Neuronal stem cell (in vitro differentiated cells): ENCODE data around the gene PRRT1B.
"Not testable (repeated sequence)": the region's sequence is repeated elsewhere in the genome, so short reads cannot be mapped to it uniquely, and the experiment has no call there.

Source experiments
- DNase-seq: peaks from one replicate; pipeline ENCODE4 v3.0.0-alpha.2; 2013; ENCODE audit warnings: low spot score
- H2AFZ ChIP-seq: one replicate; pipeline ENCODE4 v1.6.1; 2013; ENCODE audit warnings: mild to moderate bottlenecking, low read length, inconsistent platforms
- H2AK5ac ChIP-seq: 2 replicates; pipeline ENCODE4 v1.6.1; 2013; ENCODE audit warnings: low read depth, mild to moderate bottlenecking, inconsistent platforms, low read length, moderate library complexity, mixed read lengths
- H2BK120ac ChIP-seq: 2 replicates; pipeline ENCODE4 v1.6.1; 2013; ENCODE audit warnings: low read depth, mild to moderate bottlenecking, inconsistent platforms, low read length, moderate library complexity, mixed read lengths
- H2BK12ac ChIP-seq: one replicate; pipeline ENCODE4 v1.6.1; 2013; ENCODE audit warnings: low read length, inconsistent platforms
- H2BK15ac ChIP-seq: 2 replicates; pipeline ENCODE4 v1.6.1; 2013; ENCODE audit warnings: mild to moderate bottlenecking, low read length, inconsistent platforms, mixed read lengths
- H2BK5ac ChIP-seq: one replicate; pipeline ENCODE4 v1.6.1; 2013; ENCODE audit warnings: inconsistent platforms, mild to moderate bottlenecking, low read length, moderate library complexity
- H3K14ac ChIP-seq: one replicate; pipeline ENCODE4 v1.6.1; 2013; ENCODE audit warnings: low read length, inconsistent platforms
- H3K18ac ChIP-seq: 2 replicates; pipeline ENCODE4 v1.6.1; 2013; ENCODE audit warnings: low read length, inconsistent platforms
- H3K23ac ChIP-seq: 2 replicates; pipeline ENCODE4 v1.6.1; 2013; ENCODE audit warnings: low read depth, mild to moderate bottlenecking, mixed read lengths, low read length, inconsistent platforms; ENCODE audit not compliant: poor library complexity
- H3K27ac ChIP-seq: replicated peaks from 3 replicates; pipeline ENCODE4 v1.5.1; 2013; ENCODE audit warnings: low read length, inconsistent platforms
- H3K27me3 ChIP-seq, 3 experiments: 2 replicates each; pipeline ENCODE4 v1.6.1; 2013; ENCODE audit warnings: low read length in 3 of 3, mild to moderate bottlenecking in 2 of 3, inconsistent platforms in 1 of 3, low read depth in 1 of 3, mixed read lengths in 1 of 3, moderate library complexity in 1 of 3; ENCODE audit not compliant: control insufficient read depth in 3 of 3, insufficient read depth in 3 of 3
- H3K36me3 ChIP-seq, 2 donors: replicated peaks in 1 of 2; 2 replicates each; pipeline ENCODE4 v1.6.1; 2013; ENCODE audit warnings: low read length in 2 of 2; ENCODE audit not compliant: control insufficient read depth in 2 of 2, insufficient read depth in 2 of 2
- H3K4ac ChIP-seq: 2 replicates; pipeline ENCODE4 v1.6.1; 2013; ENCODE audit warnings: inconsistent platforms, mild to moderate bottlenecking, low read length, moderate library complexity
- H3K4me1 ChIP-seq, 2 donors: 1 replicate in 1 of 2; 2 replicates in 1 of 2; pipeline ENCODE4 v1.6.1; 2013; ENCODE audit warnings: low read length in 2 of 2, low read depth in 1 of 2; ENCODE audit not compliant: control insufficient read depth in 2 of 2, insufficient read depth in 1 of 2
- H3K4me2 ChIP-seq: one replicate; pipeline ENCODE4 v1.6.1; 2013; ENCODE audit warnings: mild to moderate bottlenecking, low read length, inconsistent platforms; ENCODE audit not compliant: insufficient read depth, poor library complexity, severe bottlenecking
- H3K4me3 ChIP-seq, 2 donors: 2 replicates each; pipeline ENCODE4 v1.5.1; 2013; ENCODE audit warnings: low read length in 2 of 2, mild to moderate bottlenecking in 2 of 2, inconsistent platforms in 1 of 2, moderate library complexity in 1 of 2
- H3K79me1 ChIP-seq: one replicate; pipeline ENCODE4 v1.6.1; 2013; ENCODE audit warnings: low read depth, mild to moderate bottlenecking, inconsistent platforms, low read length, moderate library complexity
- H3K9ac ChIP-seq: one replicate; pipeline ENCODE4 v1.6.1; 2013; ENCODE audit warnings: mild to moderate bottlenecking, low read depth, low read length, inconsistent platforms; ENCODE audit not compliant: poor library complexity
- H3K9me3 ChIP-seq, 2 donors: replicated peaks in 1 of 2; 2 replicates each; pipeline versions ENCODE3 to v1.6.1; 2013; ENCODE audit warnings: low read length in 2 of 2, mild to moderate bottlenecking in 2 of 2, inconsistent platforms in 1 of 2, low read depth in 1 of 2, mixed read lengths in 1 of 2, moderate library complexity in 1 of 2; ENCODE audit not compliant: control insufficient read depth in 2 of 2, insufficient read depth in 1 of 2
- H4K8ac ChIP-seq: one replicate; pipeline ENCODE4 v1.6.1; 2013; ENCODE audit warnings: low read depth, mild to moderate bottlenecking, inconsistent platforms, low read length, moderate library complexity
- H4K91ac ChIP-seq: one replicate; pipeline ENCODE4 v1.6.1; 2013; ENCODE audit warnings: low read length, low read depth, mild to moderate bottlenecking, inconsistent platforms; ENCODE audit not compliant: poor library complexity
- WGBS, 2 donors: extraction: QIAGEN DNeasy Blood & Tissue Kit; methylation state at CpG; one replicate each; pipeline ENCODE4 v1.1.7; 2013; ENCODE audit warnings: missing lambda C conversion rate in 2 of 2, mixed read lengths in 1 of 2; ENCODE audit not compliant: insufficient read length in 2 of 2, insufficient replicate concordance in 1 of 2; ENCODE audit errors: extremely low coverage in 2 of 2; 5-methylcytosine and 5-hydroxymethylcytosine counted together

Gene PRRT1B

DNA sequence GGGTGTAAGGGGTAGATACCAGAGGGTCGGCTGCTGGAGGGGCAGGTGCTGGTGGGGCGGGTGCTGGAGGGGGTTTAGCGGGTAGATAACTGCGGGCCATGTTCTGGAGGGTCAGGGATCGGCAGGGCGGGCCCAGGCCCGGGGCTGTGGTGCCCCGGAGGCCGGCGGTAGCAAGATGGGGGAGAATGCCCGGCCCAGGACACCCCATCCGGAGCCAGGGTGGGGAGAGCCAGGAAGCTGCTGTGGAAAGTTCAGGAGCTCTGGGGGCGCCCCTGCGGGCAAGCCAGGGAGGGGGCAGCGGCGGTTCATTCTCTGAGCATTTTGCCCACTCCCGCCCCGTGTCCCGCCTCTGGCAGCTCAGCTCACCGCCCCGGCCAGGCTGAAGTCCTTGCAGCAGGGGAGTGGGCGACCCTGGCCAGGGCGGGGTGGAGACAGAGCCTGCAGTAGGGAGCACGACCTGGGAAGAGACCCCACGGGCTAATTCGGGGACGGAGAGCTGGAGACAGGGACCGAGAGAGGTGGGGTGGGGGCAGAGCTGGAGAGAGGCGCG lies 538 bp downstream of the PRRT1B start:
- H2BK15ac ChIP-seq: peak overlapping the region; percentile 30
- no CpG with 5 or more reads among the region's 30 CpGs for WGBS, 2 donors
- H2BK120ac ChIP-seq: no peak overlapping the region
- peak overlapping the region; percentile 35 for H3K18ac ChIP-seq
- DNase-seq: no peak
- peak overlapping the region; percentile 58 for H2AFZ ChIP-seq
- H2AK5ac ChIP-seq: no peak overlapping the region
- no peak overlapping the region for H4K8ac ChIP-seq
- H3K4ac ChIP-seq: no peak overlapping the region
- no peaks in the 10 kb centered on the region for H3K4me1 ChIP-seq
- peak overlapping the region; percentile 33 for H3K4me2 ChIP-seq
- peaks cover 1% of the 10 kb centered on the region for H3K79me1 ChIP-seq
- H3K4me3 ChIP-seq: peak overlapping the region in 1 of 2 donors; percentile 17
- H3K36me3 ChIP-seq: no peaks in the 10 kb centered on the region
- peaks cover 5 to 14% of the 10 kb centered on the region in 2 donors for H3K9me3 ChIP-seq
- no peak overlapping the region for H4K91ac ChIP-seq
- no peak overlapping the region for H3K14ac ChIP-seq
- peaks cover 0 to 20% (median 10%) of the 10 kb centered on the region in 3 experiments for H3K27me3 ChIP-seq
- no peak overlapping the region for H2BK5ac ChIP-seq
- H3K23ac ChIP-seq: peak overlapping the region; percentile 91
- H2BK12ac ChIP-seq: no peak overlapping the region
- no peak overlapping the region for H3K9ac ChIP-seq
- no peak overlapping the region for H3K27ac ChIP-seq

DNA sequence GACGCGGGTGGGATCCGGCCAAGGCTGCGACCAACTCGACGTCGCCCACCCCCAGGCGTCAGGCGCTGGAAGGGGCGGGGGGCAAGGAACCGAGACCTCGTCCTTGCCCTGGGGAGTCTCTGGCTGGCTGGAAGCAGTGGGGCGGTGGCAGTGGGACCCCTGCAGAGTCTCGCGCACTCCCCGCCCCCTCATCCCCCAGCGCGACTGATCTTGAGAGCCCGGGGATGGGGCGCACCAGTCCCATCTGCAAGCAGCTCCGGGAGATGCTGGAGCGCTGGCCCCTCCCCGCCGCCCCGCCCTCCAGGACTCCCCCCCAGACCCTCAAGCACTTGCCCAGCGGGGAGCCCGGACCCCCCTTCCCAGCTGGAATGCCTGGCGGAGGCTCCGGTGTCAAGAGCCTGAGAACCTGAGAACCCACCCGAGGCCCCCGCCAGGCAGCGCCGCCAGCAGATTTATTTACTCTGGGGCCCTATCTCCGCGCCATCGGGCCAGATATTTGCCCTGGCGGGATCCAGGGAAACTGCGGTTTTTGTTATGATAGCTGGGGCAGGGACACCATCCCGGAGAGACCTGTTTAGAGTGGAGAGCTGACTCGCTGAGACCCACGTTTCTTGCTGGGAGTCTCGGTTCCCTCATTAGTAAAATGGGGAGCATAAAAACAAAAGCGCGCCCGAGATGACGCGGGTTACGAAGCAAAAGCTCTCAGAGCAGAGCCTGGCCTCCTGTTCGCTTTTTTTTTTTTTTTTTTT lies 1.2 kb downstream of the PRRT1B start:
- Histone ChIP-seq H3K36me3 (no peaks in the 10 kb centered on the region), H2BK15ac (peak overlapping the region; percentile 30), H4K91ac (no peak overlapping the region), H3K4me1 (no peaks in the 10 kb centered on the region), H3K4me2 (peak overlapping the region; percentile 33), H3K9ac (no peak overlapping the region), H3K27ac (no peak overlapping the region), H3K14ac (no peak overlapping the region), H4K8ac (no peak overlapping the region), H3K79me1 (peaks cover 1% of the 10 kb centered on the region), H2BK12ac (no peak overlapping the region), H3K4ac (no peak overlapping the region), H2AFZ (peak overlapping the region; percentile 58), H3K27me3 (peaks cover 0 to 20% (median 10%) of the 10 kb centered on the region in 3 experiments), H3K4me3 (peak overlapping the region in 1 of 2 donors; percentile 17), H2BK120ac (no peak overlapping the region), H3K9me3 (peaks cover 5 to 14% of the 10 kb centered on the region in 2 donors), H2AK5ac (no peak overlapping the region), H2BK5ac (no peak overlapping the region), H3K23ac (peak overlapping the region; percentile 22), H3K18ac (peak overlapping the region; percentile 35)
- DNase-seq: peak; percentile 18
- WGBS, 2 donors: no CpG with 5 or more reads among the region's 49 CpGs

DNA sequence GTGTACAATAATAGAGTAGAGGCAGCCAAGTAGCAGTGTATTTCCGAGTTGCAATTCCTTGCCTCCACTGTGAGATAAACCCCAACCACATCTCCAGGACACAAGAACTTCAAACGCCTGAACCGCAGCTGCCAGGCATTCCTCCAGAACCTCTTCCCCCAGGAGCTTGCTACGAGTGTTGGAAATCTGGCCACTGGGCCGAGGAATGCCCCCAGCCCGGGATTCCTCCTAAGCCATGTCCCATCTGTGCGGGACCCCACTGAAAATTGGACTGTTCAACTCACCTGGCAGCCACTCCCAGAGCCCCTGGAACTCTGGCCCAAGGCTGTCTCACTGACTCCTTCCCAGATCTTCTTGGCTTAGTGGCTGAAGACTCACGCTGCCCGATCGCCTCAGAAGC lies 3.9 kb downstream of the PRRT1B start:
- H3K9me3 ChIP-seq: peaks cover 8 to 13% of the 10 kb centered on the region in 2 donors
- not testable (repeated sequence) for H3K4me1 ChIP-seq, H2AFZ ChIP-seq, H2BK15ac ChIP-seq, H4K8ac ChIP-seq, H2AK5ac ChIP-seq, H3K4me3 ChIP-seq, H3K4ac ChIP-seq, H3K9ac ChIP-seq, H3K14ac ChIP-seq, H3K36me3 ChIP-seq, H2BK12ac ChIP-seq, H3K18ac ChIP-seq, H3K23ac ChIP-seq, H4K91ac ChIP-seq, H3K27ac ChIP-seq, H2BK120ac ChIP-seq, H2BK5ac ChIP-seq, H3K4me2 ChIP-seq, H3K79me1 ChIP-seq, DNase-seq
- no CpG with 5 or more reads among the region's 10 CpGs for WGBS, 2 donors
- peaks cover 0 to 28% (median 21%) of the 10 kb centered on the region in 3 experiments for H3K27me3 ChIP-seq

DNA sequence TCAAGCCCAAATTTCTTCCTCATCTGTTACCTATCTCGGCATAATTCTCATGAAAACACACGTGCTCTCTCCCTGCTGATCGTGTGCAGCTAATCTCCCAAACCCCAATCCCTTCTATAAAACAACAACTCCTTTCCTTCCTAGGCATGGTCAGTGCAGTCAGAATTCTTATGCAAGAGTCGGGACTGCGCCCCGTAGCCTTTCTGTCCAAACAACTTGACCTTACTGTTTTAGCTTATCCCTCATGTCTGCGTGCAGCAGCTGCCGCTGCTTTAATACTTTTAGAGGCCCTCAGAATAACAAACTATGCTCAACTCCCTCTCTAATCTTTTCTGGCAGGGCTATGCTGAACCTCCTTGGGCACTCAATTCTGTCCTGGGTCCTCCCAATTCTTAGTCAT lies 5.1 kb downstream of the PRRT1B start:
- not testable (repeated sequence) for H2BK12ac ChIP-seq, H3K79me1 ChIP-seq, DNase-seq, H3K4me3 ChIP-seq, H2BK5ac ChIP-seq, H3K9ac ChIP-seq, H3K9me3 ChIP-seq, H2BK15ac ChIP-seq, H3K27ac ChIP-seq, H3K18ac ChIP-seq, H4K91ac ChIP-seq, H4K8ac ChIP-seq, H3K36me3 ChIP-seq, H2AK5ac ChIP-seq, H3K4ac ChIP-seq, H3K23ac ChIP-seq, H2BK120ac ChIP-seq, H3K4me1 ChIP-seq, H2AFZ ChIP-seq, H3K4me2 ChIP-seq, H3K14ac ChIP-seq
- no CpG with 5 or more reads among the region's 8 CpGs for WGBS, 2 donors
- H3K27me3 ChIP-seq: peaks cover 3 to 31% (median 29%) of the 10 kb centered on the region in 3 experiments
